ENCODE data around the gene INCA1.

Gene INCA1

DNA sequence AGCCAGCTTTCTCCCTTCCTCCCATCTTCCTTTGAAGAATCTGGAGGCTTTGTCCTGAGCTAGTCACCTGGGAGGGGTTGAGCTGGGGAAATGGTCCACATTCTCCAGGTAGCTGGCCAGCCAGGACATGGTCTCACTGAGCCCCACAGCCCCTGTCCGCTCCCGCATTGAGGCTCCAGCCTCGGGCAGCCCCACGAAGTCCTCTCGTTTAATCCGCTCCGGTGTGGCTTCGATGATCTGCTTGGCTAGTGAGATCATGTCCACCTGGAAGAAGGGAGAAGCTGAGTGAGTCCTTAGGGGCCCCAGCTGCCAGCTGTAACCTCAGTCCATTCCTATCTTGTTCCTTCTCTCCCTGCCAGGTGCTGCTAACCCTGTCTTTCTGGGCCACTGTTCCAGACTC, 27.0 kb downstream of the INCA1 start:
- no peak for DNase-seq

DNA sequence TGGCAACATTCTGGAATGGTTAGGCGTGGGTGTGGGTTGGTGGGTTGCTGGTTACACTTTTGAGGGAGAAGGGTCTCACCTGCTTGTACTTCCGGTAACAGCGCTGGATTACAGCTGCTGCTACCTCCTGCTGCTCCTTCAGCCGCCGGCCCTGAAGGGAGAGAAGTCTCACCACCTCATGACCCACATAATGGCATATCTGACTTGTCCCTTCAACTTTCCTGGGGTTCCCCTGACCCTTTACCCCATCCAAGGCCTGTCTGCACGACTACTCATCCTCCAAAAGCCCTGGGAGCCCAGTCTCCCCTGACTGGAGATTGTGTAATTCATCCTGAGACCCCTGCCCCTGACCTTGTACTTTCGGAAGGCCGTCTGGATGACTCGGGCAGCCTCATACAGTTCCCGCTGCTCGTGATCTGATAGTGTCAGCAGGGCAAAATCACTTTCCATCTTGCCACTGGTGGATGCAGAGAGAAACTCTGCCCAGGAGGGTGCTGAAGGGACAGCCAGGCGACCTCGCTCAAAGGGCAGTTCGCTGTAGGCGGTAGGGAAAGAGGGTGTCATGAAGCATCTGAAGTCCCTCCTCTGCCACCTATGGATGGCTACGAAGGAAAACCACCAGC, 27.7 kb downstream of the INCA1 start:
- no peak for DNase-seq

DNA sequence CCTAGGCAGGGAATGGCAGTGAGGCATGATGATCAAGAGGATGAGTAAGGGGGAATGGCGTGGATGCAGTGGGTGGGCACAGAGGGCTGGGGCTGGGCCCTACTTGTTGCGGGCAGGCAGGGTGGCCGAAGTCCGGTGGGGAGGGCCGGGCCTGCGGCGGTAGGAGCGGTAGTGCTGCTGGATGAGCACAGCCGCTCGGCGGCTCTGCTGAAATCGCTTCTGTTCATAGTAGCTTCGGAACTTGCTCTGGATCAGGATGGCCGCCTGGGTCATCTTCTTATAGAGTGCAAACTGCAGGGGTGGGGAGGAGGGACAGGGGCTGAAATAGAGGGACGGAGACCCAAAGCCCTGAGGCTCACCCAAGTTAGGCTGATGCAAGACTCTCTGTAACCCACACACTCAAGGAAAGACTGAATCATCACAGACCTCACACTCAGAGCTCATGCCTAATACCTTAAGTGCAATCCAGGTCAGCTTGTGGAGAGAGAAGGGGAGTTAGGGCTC, 28.2 kb downstream of the INCA1 start:
- DNase-seq: no peak

DNA sequence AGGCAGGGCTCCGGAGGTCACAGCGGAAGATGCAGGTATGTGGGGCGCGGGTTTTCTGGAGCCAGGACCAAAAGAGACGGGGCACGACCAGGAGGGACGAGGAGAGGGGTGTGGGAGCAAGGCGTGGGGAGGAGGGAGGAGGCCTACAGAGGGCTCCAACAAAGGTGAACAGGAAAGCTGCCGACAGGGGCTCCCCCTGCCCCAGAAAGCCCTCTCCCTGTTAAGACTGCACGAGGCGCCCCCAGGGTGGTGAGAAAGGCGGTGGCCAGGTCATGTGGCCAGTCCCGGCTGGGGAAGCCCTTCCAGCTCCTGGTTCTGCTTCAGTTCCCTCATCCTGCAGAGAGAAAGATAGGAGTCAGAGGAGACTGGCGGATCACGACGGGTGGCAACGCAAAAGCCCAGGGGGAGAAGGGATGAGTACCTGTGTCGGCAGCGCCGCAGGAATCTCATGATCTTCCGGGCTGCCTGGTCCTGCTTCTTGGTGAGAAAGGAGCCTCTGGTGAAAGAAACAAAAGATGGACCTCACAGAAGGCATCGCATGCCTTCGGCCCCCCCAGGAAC, 28.8 kb downstream of the INCA1 start:
- DNase-seq: peak; percentile 65

DNA sequence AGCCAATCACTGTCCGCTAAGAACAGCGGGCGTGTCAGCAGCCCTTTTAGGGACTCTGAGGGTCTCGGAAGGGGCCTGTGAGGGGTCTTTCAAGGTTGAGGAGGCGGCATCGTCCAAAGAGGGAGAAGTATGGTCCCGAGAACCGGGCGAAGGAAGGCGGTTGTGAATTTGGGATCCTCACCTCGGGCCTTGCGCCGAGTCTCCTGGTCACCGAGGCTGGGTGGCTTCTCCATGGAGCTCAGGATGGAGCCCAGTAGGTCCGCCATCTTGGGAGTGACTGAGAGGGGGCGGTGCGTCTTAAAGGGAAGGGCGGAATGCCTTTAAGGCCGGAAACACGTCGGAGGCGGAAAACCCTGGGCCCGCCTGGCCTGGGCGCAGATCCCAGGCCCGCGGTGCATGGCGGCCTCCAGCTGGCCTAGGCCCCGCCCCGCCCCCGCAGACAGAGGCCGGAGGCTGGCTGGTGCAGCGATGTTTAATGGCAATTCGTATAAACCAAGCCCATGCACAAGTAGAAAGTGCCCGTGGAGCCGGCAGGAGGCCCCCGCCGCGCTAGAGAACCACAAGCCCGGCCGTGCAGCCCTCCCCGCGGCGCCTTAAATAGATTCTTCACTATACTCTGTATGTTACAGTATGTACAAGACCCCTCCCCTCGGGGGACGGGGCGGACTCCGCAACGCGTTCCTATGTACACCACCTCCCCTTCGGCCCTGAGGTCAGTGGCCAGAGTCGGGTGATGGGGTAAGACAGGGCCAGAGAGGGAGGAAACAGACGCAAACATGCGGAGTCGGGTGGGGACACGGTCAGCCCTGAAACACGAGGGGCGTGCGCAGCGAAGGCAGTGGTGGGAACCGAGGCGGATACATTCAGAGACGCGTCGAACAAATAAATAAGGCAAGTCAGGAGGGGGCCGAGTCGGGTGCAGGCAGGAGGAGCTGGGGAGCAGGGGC, 29.5 kb downstream of the INCA1 start, which contains the start of gene SPAG7:
Gene SPAG7 (minus strand): TSS at position 279 of the 947 bp plus-strand sequence. CDS start 13 bp downstream, at position 266.
- peak; percentile 100 for DNase-seq

DNA sequence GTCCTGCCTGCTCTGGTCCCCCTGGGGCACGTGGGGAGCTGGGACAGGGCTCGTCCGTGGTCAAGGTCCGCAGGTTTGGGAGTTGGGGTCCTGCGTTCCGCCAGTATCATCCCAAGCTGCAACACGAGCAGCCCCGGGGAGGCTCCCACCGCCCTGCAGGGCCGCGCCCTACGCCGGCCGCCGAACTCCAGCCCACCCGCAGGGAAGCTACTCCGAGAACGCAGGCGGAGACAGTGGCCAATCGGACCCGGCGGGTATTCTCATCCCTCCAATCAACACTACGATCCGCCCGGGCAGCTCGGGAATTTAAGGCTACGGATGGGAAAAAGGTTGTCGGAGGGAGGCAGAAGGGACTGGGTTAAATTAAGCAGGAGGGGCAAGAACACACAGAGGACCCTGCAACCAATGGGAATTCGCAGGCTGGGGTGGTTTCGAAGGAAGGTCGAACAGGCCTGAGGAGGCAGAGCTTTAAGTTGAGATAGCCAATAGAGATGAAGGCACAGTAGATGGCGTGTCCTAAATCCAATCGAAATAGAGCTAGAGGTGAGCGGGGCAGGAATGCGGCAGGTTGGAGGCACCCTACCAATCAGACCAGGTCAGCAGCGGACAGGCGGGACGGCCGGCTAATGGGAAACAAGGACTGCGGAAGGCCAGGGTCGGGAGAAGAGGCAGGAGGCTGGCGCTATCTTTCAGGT, 30.3 kb downstream of the INCA1 start:
- peak; percentile 85 for DNase-seq

DNA sequence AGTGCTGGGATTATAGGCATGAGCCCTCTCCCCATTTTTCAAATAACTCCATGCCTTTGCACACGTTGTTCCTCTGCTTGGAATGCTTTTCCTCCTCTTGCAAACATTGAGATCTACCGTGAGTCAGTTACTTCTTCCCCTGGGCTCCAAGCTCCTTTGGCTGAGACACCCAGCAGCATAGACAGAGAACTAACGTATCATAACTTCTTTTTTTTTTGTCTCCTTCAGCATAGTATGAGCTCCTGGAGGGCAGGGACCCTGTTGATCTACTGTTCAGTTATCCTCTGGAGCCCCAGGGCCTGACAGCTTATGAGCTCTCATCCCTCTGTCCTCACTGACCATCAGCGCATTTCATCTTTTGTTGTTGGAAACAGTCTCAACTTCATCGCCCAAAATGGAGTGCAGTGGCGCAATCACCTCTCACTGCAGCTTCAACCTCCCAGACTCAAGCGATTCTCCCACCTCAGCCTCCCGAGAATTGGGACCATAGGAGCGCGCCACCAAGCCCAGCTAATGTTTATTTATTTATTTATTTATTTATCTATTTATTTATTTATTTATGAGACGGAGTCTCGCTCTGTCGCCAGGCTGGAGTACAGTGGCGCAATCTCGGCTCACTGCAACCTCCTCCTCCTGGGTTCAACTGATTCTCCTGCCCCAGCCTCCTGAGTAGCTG, 31.9 kb downstream of the INCA1 start:
- DNase-seq: no peak

DNA sequence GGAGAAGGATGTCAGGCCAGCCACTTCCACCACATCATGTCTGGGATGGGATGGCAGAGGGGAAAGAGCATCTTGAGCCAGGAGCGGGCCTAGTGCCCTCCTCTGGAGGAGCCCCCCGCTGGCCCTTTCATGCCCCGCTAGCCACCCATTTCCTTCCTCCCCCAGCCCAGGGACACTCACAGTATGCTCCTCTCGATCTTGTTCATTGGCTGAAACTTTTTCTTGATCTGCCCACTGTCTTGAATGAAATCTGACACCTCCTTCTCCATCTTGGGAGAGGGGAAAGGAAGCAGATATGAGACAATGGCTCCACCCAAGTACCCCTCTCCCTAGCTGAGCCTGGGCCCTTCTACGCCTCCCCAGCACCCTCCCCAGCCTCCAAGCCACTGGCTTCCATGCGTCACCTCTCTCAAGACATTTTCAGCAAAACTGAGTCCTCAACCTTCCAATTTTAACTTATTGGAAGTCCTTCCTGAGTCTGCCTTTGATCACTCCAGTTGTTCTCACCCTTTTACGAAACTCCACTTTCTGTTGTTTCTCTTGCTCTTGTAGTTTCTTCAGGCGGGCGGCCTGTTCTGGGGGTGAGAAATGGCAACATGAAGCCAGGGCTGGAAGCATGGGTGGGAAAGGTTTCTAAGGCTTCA, 36.9 kb downstream of the INCA1 start:
- DNase-seq: no peak

DNA sequence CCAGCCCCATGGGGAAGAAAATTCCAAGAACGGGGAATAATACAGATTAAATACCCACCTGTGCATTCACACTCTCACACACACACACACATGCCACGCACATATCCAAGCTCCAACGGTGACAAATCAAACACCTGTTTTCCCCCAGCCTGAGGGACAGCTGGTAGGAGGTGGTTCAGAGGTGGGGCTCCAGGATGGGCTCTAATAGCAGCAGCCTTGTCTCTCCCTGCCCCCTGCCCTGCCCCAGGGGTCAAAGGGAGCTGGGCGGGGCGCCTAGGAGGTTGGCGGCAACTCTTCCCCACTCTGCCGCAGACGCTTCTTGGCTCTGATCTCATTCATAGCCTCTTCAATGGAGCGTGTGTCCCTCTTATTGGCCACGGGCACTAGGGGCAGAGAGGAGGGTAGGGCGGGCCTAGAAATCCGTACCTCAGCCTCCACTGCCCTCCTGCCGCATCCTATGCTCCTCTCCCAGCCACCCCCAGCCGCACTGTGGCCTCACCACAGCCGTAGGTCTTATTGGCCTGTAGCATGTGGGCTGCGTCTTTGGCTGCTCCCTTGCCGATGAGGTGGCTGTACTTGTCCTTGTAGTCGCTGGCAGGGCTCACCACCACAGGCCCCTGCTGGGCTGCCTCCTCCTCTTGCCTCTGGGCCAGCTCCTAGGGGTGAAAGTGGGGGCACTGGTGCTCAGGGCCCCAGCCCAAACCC, 37.9 kb downstream of the INCA1 start:
- DNase-seq: no peak

DNA sequence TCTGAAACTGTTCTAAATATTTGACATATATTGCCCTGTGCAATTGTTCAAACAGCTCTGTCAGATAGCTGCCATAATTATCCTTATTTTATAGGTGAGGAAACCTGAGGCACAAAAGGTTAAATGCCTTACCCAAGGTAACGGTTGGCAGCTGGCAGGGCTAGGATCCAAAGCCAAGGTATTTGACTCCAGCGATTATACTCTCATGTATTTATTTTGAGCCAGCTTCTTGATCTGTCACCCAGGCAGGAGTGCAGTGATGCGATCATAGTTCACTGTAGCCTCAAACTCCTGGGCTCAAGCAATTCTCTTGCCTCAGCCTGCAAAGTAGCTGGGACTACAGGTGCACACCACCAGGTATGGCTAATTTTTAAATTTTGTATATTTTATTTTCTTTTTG, 39.2 kb downstream of the INCA1 start:
- DNase-seq: no peak

DNA sequence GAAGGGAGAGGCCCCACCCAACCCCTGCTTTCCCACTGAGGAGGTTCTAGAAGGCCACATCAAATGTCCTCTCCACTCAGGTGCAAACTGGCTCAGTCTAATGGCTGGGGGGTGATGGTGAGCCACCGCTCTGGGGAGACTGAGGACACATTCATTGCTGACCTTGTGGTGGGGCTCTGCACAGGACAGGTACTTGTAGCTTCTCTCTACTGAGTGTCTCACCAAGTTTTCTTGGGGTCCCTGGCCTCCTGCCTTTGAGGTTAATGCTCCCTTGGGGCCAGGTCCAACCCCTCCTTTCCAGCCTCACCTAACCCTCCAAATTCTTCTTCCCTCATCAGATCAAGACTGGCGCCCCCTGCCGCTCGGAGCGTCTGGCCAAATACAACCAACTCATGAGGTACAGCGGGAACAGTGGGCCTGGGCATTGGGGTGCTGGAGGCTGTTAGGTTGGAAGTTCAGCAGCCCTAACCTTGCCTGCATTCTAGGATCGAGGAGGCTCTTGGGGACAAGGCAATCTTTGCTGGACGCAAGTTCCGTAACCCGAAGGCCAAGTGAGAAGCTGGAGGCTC, 40.7 kb downstream of the INCA1 start:
- no peak for DNase-seq

DNA sequence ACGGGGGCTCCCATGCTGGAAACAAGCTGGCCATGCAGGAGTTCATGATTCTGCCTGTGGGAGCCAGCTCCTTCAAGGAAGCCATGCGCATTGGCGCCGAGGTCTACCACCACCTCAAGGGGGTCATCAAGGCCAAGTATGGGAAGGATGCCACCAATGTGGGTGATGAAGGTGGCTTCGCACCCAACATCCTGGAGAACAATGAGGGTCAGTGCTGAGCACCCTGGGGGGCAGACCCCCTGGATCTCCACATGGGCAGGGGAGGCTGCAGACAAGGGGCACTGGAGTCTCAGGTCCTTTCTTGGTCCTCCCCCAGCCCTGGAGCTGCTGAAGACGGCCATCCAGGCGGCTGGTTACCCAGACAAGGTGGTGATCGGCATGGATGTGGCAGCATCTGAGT, 42.2 kb downstream of the INCA1 start:
- no peak for DNase-seq

DNA sequence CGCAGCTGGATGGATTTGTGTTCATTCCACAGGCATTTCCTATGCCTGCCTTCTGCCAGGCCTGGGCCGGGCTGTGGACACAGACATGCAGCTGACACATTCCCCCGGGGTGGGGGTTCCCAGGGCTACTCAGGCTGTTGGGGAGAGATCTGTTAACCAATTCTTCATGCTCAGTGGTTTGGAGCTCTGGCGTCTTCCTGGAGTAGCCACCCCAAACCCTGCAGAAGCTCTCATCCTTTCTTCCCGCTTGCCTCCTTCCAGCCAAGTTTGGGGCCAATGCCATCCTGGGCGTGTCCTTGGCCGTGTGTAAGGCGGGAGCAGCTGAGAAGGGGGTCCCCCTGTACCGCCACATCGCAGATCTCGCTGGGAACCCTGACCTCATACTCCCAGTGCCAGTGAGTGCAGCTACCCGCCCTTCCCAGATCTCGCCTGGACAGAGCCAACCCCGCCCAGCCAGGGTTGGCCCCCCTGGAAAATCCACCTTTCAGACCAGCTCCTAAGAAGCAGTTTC, 43.8 kb downstream of the INCA1 start:
- peak; percentile 47 for DNase-seq

DNA sequence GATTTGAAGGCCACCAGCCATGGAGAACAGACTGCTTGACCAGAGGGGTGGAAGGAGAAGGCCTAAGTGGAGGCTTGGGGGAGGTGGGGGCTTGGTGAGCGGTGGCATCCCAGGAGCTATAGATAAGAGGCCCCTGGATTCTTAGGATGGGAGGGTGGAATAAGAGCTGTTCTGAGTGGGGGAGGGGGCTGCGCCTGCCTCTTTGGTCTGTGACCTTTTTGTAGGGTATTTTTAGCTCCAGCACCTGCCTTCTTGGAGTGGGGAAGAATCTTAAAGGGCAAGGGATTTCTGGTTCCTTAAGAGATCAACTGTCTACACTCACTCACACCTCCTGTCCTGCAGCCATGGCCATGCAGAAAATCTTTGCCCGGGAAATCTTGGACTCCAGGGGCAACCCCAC, 45.8 kb downstream of the INCA1 start:
- no peak for DNase-seq

DNA sequence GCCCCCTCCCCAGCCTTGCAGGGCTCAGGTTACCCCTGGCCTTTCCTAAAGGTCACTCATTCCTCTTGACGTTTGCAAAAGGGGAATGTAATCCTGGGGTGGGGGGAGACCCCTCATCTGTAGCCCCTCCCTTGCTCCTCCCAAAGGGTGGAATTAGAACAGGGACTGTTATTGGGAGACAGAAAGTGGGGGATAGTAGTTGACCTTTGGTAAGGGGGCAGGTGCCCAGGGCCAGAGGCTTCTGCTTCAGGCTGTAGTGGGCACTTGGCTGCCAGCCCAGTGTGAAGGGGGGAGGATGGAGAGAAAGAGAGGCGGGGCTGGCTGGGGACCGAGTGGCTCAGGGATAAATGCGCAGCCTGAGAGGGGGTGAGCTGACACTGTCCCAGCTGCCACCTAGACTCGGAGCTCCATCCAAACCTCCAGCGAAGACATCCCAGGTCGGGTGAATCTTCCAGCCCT, 46.5 kb downstream of the INCA1 start, which contains the start of gene ENO3:
Gene ENO3 (plus strand): TSS at position 374 of the 459 bp plus-strand sequence. CDS start 711 bp downstream, outside the sequence.
- no peak for DNase-seq

DNA sequence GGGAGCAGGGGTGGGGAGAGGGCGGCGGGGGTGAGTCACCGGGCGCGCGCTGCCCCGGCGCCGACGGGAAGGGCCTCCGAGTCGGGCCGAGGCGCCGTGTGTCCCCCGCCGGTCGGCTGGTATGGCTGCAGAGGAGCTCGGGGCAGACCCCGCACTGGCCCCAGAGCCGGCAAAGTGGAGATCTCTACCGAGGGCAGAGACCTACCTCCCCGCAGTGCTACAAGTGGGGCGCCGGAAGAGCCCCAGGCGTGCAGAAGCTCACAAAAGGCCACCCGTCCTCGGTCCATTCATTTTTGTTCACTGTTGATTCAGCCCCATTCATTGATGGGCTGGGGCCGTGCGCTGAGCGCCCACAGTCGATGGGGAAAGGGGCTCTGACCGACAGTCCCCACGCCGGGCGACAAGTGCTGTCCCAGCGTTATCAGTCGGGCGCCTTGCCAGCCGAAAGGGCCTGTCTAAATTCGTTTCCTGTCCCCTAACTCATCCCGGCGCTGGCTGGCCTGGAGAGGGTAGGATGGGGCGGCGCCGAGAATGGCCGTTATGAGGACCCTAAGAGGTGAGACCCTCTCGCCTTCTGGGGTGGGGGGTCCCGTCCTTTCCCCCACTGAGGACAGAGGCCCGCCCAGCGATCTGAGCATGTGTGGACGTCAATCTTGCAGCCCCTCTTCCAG, 47.1 kb downstream of the INCA1 start:
- DNase-seq: peak; percentile 78

DNA sequence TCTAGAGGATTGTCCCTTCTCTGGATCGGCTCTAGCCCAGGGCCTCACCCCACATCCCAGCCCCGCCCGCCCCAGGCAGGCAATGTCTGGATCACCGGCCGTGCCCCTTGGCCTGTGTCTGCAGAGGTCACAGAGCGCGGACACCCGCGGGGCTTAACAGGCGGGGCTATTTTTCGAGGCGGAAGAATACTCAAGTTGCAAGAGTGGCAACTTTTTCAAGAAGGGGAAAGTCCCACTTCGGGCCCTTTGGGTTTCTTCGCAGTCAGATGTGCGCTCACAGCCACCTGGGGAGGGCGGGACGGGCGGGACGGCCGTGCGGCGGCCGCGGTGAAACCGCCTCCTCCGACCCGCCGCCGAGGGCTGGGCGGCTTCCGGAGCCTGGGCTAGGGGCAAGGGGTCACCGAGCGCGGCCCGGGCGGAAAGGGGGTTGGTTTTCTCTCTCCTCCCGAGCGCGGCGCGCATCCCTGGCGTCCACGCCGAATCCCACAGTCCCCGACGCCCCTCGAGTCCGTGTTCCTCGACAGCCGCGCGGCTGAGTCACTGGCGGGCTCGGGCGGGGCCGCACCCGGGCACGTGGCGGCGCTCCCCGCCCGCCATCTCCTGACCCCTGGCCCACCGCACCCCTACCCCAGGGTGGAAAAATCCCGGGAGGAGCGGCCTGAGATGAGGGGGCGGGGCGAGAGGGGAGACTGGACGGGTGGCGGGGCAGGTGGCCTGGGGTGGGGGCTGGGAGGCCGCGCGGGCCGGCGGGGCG, 47.8 kb downstream of the INCA1 start:
- DNase-seq: peak; percentile 79

DNA sequence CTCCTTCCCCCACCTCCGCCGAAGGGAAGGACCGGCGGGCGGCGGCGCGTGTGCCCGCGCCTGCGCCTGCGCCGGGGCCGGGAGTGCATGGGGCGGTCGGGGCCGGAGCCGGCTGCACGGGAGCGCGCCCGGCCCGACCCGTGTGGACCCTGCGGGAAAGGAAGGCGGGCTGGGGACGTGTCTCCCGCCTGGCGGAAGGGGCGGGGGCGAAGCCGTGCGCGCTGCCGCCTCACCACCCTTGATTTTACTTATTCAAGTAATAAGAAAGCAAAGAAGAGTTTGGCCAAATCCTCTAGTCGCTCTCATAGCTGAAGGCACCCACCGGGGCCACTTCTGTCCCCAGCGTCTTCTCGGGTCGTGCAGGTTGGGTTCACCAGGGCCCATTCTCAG, 48.4 kb downstream of the INCA1 start:
- DNase-seq: peak; percentile 90

Measured in right kidney (tissue), 1 donor.